Colonic mucosa (tissue), 4 donors: ENCODE data around the gene CPLANE1. TPM values are rescaled to one million over a fixed set of nuclear protein-coding genes. Genes with fewer than 3 reads are reported as not detected.
"Not testable (repeated sequence)": the region's sequence is repeated elsewhere in the genome, so short reads cannot be mapped to it uniquely, and the experiment has no call there.

Experiments used
- DNase-seq: peaks from one replicate; pipeline ENCODE4 v3.0.0-alpha.2; 2020
- H3K27ac ChIP-seq: fragments of 200-600 bp; one replicate; pipeline ENCODE4 v1.8.0; 2021
- H3K27me3 ChIP-seq: fragments of 200-600 bp; one replicate; pipeline ENCODE4 v1.8.0; 2021
- H3K36me3 ChIP-seq: fragments of 200-600 bp; one replicate; pipeline ENCODE4 v1.8.0; 2021
- H3K4me1 ChIP-seq: fragments of 200-600 bp; one replicate; pipeline ENCODE4 v1.8.0; 2021; ENCODE audit warnings: mild to moderate bottlenecking
- H3K4me3 ChIP-seq: fragments of 200-600 bp; one replicate; pipeline ENCODE4 v1.8.0; 2021
- H3K9ac ChIP-seq, 2 donors: one replicate each; pipeline ENCODE4 v1.7.0; 2013; ENCODE audit warnings: control low read depth in 2 of 2, low read depth in 2 of 2, low read length in 2 of 2
- H3K9me3 ChIP-seq: fragments of 200-600 bp; one replicate; pipeline ENCODE4 v1.8.0; 2021
- intact Hi-C: fragments of 100-400 bp; cut with DNase I; formaldehyde crosslinking; loops from one replicate; pipeline ENCODE4 v1.14.1; 2022
- total RNA-seq, 2 donors: library from RNA; stranded (reverse); fragmentation: NEBNext Ultra II Directional in 1 of 2; extraction: Animal tissue kit (Norgen Biotek cat#: 25700) in 1 of 2; gene quantifications; one replicate each; pipeline ENCODE4 v1.2.1, GENCODE V29; 2021
- TF ChIP-seq, protein P1 (sequence below): fragments of 200-600 bp; IDR thresholded peaks from one replicate; pipeline ENCODE4 v1.8.0; 2022; ENCODE audit warnings: antibody characterized with exemption, mild to moderate bottlenecking
- donor health status: healthy.
- donor health status: DM: no; HTN: no; CAD: no.
- donor health status: DM: no; HTN: no; CAD: no.

CPLANE1 gene
- total RNA-seq, 2 donors from 2014 or later, result 6.4 to 8.4 TPM

DNA sequence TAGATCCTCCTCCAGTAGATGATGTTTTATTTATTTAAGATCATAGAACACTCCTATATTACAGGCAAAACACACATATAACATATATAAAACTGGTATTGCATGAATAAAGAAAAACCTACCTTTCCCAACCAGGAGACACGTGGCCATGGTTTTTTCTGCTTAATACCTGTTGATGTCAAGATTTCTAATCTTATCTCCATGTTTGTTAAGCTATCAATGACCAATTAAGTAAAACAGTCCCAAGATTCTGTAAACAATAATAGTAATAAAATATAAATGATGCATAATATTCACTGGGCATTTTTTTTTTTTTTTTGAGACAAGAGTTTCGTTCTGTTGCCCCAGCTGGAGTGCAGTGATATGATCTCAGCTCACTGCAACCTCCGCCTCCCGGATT is 1.7 kb downstream of the CPLANE1 start:
- no peaks in the 10 kb centered on the region for H3K4me1 ChIP-seq
- H3K9ac ChIP-seq, result no peak overlapping the region
- intact Hi-C loops, result no loop called here
- no peak overlapping the region for H3K4me3 ChIP-seq
- no peak for DNase-seq
- no peaks in the 10 kb centered on the region for H3K9me3 ChIP-seq
- TF ChIP-seq, protein P1, sequence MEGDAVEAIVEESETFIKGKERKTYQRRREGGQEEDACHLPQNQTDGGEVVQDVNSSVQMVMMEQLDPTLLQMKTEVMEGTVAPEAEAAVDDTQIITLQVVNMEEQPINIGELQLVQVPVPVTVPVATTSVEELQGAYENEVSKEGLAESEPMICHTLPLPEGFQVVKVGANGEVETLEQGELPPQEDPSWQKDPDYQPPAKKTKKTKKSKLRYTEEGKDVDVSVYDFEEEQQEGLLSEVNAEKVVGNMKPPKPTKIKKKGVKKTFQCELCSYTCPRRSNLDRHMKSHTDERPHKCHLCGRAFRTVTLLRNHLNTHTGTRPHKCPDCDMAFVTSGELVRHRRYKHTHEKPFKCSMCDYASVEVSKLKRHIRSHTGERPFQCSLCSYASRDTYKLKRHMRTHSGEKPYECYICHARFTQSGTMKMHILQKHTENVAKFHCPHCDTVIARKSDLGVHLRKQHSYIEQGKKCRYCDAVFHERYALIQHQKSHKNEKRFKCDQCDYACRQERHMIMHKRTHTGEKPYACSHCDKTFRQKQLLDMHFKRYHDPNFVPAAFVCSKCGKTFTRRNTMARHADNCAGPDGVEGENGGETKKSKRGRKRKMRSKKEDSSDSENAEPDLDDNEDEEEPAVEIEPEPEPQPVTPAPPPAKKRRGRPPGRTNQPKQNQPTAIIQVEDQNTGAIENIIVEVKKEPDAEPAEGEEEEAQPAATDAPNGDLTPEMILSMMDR, result no peak
- no peak overlapping the region for H3K27ac ChIP-seq
- no peaks in the 10 kb centered on the region for H3K27me3 ChIP-seq
- no peaks in the 10 kb centered on the region for H3K36me3 ChIP-seq

DNA sequence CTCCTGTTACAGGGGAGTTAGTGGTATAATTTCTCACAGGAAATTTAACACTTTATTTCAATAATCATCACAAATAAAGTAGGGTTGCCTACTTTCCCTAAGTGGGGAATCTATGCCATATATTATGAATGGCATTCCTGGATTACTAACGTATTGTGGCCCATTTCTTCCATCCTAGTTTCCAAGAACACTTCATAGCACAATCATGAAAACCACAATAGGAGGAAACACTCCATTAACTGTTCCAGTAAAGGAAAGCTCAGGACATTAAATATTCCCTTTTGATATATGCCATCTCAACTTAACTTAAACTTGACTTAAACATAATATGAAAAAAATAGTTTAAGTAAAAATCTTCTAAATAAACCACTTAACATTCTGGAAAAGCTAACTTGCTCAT is 2.1 kb downstream of the CPLANE1 start:
- DNase-seq, result no peak
- intact Hi-C loops, result no loop called here

DNA sequence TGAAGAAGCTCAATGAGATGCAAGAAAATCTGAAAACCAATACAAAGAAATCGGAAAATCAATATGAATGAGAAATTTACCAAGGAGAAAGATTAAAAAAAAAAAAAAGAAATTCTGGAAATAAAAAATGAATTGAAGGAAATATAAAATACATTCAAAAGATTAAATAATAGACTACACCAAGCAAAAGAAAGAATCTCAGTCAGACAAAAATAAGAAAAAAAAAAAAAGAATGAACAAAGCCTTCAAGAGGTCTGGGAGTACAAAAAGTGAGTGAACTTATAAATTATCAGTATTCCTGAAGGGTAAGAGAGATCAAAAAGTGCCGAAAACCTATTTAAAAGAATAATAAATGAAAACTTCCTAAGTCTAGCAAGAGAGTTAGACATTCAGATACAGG is 14.9 kb downstream of the CPLANE1 start:
- intact Hi-C loops, result no loop called here
- Histone ChIP-seq H3K4me3 (no peak overlapping the region), H3K9me3 (no peaks in the 10 kb centered on the region), H3K27me3 (no peaks in the 10 kb centered on the region), H3K36me3 (no peaks in the 10 kb centered on the region), H3K9ac (no peak overlapping the region), H3K4me1 (no peaks in the 10 kb centered on the region), H3K27ac (no peak overlapping the region)
- no peak for DNase-seq
- TF ChIP-seq, protein P1, result no peak

More for the DNA sequence above, 2.1 kb downstream of the CPLANE1 start:
- Histone ChIP-seq H3K4me3 (no peak overlapping the region), H3K27me3 (no peaks in the 10 kb centered on the region), H3K27ac (no peak overlapping the region), H3K9ac (no peak overlapping the region), H3K4me1 (no peaks in the 10 kb centered on the region), H3K9me3 (no peaks in the 10 kb centered on the region), H3K36me3 (no peaks in the 10 kb centered on the region)
- TF ChIP-seq, protein P1, result no peak

DNA sequence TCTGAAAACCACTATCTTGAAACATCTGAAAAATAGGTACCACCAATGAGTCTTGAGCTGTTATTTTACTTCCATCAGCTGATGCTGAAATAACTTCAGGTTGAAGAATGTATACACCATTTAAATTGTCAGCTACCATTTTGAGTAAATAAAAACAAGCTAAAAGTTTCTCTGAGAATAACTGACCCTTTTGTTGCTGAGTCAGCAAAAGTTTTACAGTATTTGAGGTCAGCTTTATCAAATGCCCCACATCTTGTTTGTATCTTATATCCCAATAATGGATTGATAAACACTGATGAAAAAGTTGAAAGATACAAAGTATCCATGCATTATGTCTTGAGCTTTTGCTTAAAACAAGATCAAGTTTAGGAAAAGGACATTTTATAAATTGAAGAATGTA is 22.8 kb downstream of the CPLANE1 start:
- Histone ChIP-seq H3K4me1 (no peaks in the 10 kb centered on the region), H3K9me3 (no peaks in the 10 kb centered on the region), H3K36me3 (no peaks in the 10 kb centered on the region), H3K9ac (no peak overlapping the region), H3K4me3 (no peak overlapping the region), H3K27me3 (no peaks in the 10 kb centered on the region), H3K27ac (no peak overlapping the region)
- TF ChIP-seq, protein P1, result no peak
- intact Hi-C loops, result no loop called here
- DNase-seq, result no peak

DNA sequence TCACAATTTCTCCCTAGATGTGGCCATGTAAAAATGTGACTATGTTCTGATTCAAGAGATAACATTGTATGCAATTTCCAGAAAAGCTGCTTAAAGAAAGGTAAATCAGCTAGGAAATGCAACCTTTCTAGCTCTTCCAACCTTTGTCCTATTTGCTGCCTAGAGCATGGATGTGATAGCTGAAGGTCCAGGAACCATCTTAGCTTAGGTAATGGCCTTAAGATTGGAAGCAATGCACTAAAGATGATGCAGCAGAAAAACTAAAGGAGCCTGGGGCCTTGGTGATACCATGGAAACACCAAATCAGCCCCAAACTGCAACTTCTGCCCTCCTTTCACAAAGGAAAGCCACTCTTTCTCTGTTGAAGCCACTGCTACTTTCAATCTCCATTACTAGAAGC is 27.0 kb downstream of the CPLANE1 start:
- intact Hi-C loops, result no loop called here
- Histone ChIP-seq H3K4me3 (no peak overlapping the region), H3K36me3 (no peaks in the 10 kb centered on the region), H3K27ac (no peak overlapping the region), H3K27me3 (no peaks in the 10 kb centered on the region), H3K4me1 (no peaks in the 10 kb centered on the region), H3K9ac (no peak overlapping the region), H3K9me3 (no peaks in the 10 kb centered on the region)
- TF ChIP-seq, protein P1, result no peak
- no peak for DNase-seq

DNA sequence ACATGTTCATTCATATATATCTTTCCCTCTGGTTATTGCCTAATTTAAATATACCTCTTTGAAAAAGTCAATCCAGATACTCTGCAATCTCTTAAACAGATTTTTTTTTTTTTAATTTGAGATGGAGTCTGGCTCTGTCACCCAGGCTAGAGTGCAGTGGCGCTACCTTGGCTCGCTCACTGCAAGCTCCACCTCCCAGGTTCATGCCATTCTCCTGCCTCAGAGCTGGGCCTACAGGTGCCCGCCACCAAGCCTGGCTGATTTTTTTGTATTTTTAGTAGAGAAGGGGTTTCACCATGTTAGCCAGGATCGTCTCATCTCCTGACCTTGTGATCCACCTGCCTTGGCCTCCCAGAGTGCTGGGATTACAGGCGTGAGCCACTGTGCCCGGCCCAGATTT is 28.8 kb downstream of the CPLANE1 start:
- H3K9ac ChIP-seq, H3K27ac ChIP-seq, H3K27me3 ChIP-seq, DNase-seq, H3K4me3 ChIP-seq, intact Hi-C loops, H3K9me3 ChIP-seq, H3K4me1 ChIP-seq, H3K36me3 ChIP-seq: not testable (repeated sequence)

DNA sequence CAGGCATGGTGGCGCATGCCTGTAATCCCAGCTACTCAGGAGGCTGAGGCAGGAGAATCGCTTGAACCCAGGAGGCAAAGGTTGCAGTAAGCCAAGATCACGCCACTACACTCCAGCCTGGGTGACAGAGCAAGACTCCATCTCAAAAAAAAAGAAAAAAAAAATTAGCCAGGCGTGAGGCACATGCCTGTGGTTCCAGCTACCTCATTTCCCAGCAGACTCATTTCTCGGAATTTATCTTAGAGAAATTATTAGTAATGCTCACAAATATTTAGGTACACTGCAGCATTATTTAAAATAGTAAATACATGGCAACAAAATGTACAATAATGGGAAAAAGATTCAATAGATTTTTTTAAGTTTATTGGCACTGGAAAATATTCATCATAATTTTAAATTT is 29.8 kb downstream of the CPLANE1 start:
- H3K27ac ChIP-seq, H3K9ac ChIP-seq, H3K9me3 ChIP-seq, H3K4me3 ChIP-seq, DNase-seq, H3K4me1 ChIP-seq, H3K36me3 ChIP-seq, intact Hi-C loops, H3K27me3 ChIP-seq: not testable (repeated sequence)
